ENCODE data around the gene ETFRF1. TPM values are rescaled to one million over a fixed set of nuclear protein-coding genes. Genes with fewer than 3 reads are reported as not detected.
A peak's percentile ranks its signal among the peaks of the same experiment; 100 is the strongest.

ETFRF1 gene
- total RNA-seq, 1 experiment from 2014 or later = 5.9 TPM

GRCh38 chr12:25248732-25249131 lies 53.7 kb downstream of the ETFRF1 start:
- Mint-ChIP-seq H3K36me3 (peaks cover 15% of the 10 kb centered on the region), H3K27ac (peak overlapping the region; percentile 82), H3K4me1 (peaks cover 31% of the 10 kb centered on the region), H3K9me3 (no peaks in the 10 kb centered on the region), H3K4me3 (peak overlapping the region; percentile 89), H3K27me3 (ENCODE audit: low read depth) (peaks cover 18% of the 10 kb centered on the region)
- DNase-seq (ENCODE audit: low spot score) (no peak), ATAC-seq (no peak)
- TF ChIP-seq E2F1 (CRISPR knock-in tag; IDR thresholded peaks at IDR 0.05) (no peak), CREM (CRISPR knock-in tag; IDR thresholded peaks at IDR 0.05) (no peak), NFYB (CRISPR knock-in tag; conservative IDR thresholded peaks at IDR 0.05; ENCODE audit: low read depth) (no peak), JAZF1 (CRISPR knock-in tag; IDR thresholded peaks at IDR 0.05) (no peak), NFE2L1 (CRISPR knock-in tag; IDR thresholded peaks at IDR 0.05) (no peak), ZNF317 (CRISPR knock-in tag; IDR thresholded peaks at IDR 0.05; ENCODE audit: borderline replicate concordance, low read depth) (no peak), TCF7 (CRISPR knock-in tag; IDR thresholded peaks at IDR 0.05; ENCODE audit: low read depth) (no peak), PRDM15 (CRISPR knock-in tag; IDR thresholded peaks at IDR 0.05) (no peak), ZNF138 (CRISPR knock-in tag; conservative IDR thresholded peaks at IDR 0.05) (no peak), RELA (CRISPR knock-in tag; IDR thresholded peaks at IDR 0.05; ENCODE audit: borderline replicate concordance) (no peak), ZNF416 (CRISPR knock-in tag; IDR thresholded peaks at IDR 0.05) (no peak), OVOL2 (CRISPR knock-in tag; IDR thresholded peaks at IDR 0.05; ENCODE audit: borderline replicate concordance) (no peak)
- ChIA-PET CTCF (interaction anchor here (1.0 to 1.8 kb wide), 2 partner anchors 8 to 139 kb away, joined by 3 to 9 read pairs; no protein-coding TSS in a partner anchor), POLR2A (no interaction called here)

GRCh38 chr12:25249931-25250738 lies 55.1 kb downstream of the ETFRF1 start:
- peaks cover 5% of the 10 kb centered on the region; the same call in 1 of the 2 replicates for H3K36me3 Mint-ChIP-seq
- DNase-seq (ENCODE audit: low spot score) (peak; percentile 34), ATAC-seq (peak; percentile 4)
- CTCF ChIA-PET = interaction anchor here (1.0 kb wide), 1 partner anchor 9 kb away, joined by 4 read pairs; no protein-coding TSS in a partner anchor
- TF ChIP-seq JAZF1 (CRISPR knock-in tag; IDR thresholded peaks at IDR 0.05) (no peak), CREB1 (CRISPR knock-in tag; IDR thresholded peaks at IDR 0.05) (no peak), ATF6 (CRISPR knock-in tag; IDR thresholded peaks at IDR 0.05) (no peak), USF2 (CRISPR knock-in tag; IDR thresholded peaks at IDR 0.05) (no peak)
- H3K9me3 Mint-ChIP-seq = no peaks in the 10 kb centered on the region
- peaks cover 18% of the 10 kb centered on the region for H3K27me3 Mint-ChIP-seq (ENCODE audit: low read depth)
- H3K27ac Mint-ChIP-seq = peak overlapping the region; percentile 85
- peak overlapping the region; percentile 89 for H3K4me3 Mint-ChIP-seq
- peaks cover 31% of the 10 kb centered on the region for H3K4me1 Mint-ChIP-seq
- POLR2A ChIA-PET = interaction anchor here (0.6 to 1.0 kb wide), 2 partner anchors 55 to 245 kb away, joined by 3 to 4 read pairs; partner anchors contain the start of genes DNAI7 and ETFRF1
